ENCODE measurements around the gene TMEM182. TPM values are rescaled to one million over a fixed set of nuclear protein-coding genes. Genes with fewer than 3 reads are reported as not detected.

Gene TMEM182
- polyA plus RNA-seq, 4 donors, result 8.4 to 10.1 (median 8.9) TPM

DNA sequence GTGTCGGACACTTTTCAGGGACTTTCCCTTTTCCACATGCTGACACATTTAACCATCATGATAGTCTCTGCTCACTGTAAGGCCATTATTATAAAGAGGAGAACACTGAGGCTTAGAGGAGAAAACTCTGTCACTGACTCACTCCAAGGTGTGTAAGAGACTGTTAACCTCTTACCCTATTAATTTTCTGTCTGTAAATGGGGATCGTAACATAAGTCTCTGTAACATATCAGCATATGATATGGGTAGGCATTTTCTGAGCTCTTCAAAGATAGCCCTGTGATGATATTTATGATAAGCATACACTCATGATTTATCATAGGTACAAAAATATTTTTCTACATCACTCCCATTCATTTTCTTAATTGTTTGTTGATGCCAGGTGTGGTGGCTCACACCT lies 36.4 kb downstream of the TMEM182 start:
- no peak for DNase-seq (ENCODE audit: low read depth in 4 of 4, low spot score in 3 of 4)

DNA sequence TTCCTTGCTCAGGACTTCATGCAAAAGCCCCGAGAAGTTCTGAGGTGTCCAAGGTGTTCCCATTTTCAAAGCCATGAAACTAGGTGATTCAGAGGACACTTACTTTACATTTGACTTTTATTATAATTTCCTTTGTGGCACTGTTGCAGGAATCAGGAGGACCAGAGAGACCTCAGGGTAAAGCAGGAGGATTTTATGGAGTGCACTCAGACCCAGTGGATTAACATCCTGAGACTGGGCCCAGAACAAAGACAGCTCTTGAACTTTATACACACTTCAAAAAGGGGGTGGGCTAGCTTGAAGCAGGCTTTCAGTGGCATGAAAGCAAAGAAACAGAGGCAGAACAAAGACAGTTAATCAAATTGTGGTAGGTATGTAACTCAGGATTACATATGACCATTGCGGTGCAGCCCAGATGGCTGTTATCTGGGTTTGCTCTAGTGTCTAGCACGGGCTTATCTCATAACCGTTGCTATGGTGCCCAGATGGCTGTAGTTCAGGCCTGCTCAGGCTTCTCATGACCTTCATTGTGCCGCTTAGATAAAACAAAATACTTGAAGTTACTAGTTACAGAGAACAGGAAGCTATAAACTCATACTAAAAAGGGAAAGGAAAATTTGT lies 39.4 kb downstream of the TMEM182 start:
- no peak for DNase-seq (ENCODE audit: low read depth in 4 of 4, low spot score in 3 of 4)

DNA sequence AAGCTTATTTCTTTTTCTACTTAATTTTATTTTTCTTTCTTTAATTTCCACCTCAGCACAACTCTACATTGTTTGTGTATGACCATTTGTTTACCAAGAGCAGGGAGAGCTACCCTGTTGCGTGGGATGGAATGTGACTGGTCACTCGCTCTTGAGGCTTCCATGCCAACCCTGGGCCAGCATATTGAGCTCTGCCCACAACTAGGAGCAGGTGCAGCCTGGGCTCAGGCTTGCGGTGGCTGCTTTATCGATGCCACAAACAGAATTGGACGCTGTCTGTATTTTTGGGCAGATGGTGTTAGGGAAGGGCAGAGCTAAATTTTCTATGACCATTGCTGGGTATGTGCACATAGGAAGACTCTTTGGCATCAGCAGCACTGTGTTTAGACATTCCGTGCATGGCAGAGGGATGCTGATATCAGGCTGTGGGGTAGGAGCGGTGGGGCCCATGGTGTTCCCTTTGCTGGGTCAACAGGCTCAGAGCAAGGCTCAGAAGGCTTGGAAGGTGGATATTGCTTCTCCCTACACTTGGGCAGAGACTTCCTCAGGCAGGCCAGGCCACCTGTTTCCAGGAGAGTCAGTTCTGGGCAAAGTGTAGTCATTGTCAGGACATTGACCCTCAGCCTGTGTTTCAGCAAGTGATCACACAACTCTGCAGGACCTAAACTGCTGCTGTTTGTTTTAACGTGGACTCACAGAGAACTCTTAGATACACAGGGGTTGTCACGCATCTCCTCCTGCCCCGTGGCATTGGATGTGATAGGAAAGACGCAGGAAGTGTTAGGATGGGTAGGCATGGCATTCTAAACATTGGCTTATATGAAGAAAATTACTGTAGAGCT lies 40.2 kb downstream of the TMEM182 start:
- DNase-seq (ENCODE audit: low read depth in 4 of 4, low spot score in 3 of 4), result no peak

DNA sequence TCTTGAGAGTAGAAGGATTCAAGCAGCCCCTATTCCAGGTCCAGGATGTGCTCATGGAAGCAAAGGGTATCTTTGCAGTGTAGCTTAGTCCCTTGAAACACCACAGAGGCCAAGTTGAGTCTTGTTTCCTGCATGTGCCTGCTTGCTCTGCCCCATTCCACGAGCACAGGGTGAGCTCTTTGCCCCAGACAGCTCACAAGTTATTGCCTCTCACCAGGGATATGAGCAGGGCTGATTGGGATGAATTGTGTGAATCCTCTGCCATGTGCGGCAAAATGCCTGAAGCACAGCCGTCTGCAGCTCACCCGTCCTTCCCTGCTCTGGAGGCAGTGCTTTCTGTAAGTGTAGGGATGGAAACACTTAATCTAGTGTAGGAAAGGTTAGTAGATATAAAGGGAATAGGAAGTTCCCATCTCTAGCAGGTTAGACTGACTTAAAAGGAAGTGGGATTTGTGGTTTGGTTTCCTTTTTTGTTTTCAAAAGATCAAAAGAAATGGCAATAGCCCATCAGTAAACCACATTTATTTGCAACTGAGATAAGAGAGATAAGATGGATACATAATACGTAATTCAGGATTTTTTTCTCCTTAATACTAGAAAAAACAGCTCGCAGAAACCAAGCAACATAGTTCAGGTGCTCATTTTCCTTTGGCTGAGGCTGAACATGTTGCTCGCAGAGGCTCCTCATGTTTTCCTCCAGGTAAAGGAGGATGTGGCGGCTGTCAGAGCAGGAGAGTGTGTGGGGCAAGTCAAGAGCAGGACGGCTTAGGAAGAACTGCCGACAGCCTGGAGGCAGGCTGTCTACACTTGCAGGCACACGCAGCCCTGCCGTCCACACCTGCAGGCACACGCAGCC lies 41.4 kb downstream of the TMEM182 start:
- DNase-seq (ENCODE audit: low read depth in 4 of 4, low spot score in 3 of 4), result no peak

DNA sequence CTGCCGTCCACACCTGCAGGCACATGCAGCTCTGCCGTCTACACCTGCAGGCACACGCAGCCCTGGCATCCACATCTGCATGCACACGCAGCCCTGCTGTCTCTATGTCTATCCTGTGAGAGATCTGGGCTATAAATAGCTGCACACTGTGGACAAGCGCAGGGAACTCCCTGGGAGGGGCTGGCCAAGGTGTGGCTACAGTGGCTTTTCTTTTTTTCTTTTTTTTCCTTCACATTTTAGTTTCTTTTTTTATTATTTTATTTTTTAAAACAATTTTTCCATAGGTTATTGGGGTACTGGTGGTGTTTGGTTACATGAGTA lies 42.0 kb downstream of the TMEM182 start:
- DNase-seq (ENCODE audit: low read depth in 4 of 4, low spot score in 3 of 4), result no peak

DNA sequence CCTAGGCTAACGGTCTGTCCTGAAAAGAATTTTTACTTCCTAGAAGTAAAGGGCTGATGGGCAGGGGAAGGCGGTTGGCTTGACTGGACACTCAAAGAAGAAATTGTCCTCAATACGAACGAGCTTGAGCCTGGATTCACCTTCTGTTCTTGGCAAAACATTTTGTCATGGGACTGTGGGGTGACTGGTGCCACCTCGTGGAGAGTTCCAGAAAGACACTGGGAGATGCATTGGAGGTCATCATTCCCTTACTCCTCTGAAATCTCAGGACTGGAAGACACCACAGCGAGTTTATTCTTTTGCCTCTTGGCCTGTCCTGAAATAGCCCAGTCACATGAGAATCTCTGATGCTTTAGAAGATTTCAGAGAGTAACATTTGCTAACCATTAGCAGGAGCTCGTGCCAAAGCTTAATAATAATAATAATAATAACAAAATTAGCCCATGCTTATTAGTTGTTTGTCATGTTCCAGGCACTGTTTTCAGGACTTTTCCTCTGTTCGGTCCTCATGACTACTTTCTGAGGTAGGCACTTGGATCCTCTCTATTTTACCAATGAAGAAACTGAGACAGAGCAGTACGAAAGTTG lies 44.5 kb downstream of the TMEM182 start:
- DNase-seq (ENCODE audit: low read depth in 4 of 4, low spot score in 3 of 4), result peak in 3 of 4 donors; percentile 43 to 55 (median 45)

DNA sequence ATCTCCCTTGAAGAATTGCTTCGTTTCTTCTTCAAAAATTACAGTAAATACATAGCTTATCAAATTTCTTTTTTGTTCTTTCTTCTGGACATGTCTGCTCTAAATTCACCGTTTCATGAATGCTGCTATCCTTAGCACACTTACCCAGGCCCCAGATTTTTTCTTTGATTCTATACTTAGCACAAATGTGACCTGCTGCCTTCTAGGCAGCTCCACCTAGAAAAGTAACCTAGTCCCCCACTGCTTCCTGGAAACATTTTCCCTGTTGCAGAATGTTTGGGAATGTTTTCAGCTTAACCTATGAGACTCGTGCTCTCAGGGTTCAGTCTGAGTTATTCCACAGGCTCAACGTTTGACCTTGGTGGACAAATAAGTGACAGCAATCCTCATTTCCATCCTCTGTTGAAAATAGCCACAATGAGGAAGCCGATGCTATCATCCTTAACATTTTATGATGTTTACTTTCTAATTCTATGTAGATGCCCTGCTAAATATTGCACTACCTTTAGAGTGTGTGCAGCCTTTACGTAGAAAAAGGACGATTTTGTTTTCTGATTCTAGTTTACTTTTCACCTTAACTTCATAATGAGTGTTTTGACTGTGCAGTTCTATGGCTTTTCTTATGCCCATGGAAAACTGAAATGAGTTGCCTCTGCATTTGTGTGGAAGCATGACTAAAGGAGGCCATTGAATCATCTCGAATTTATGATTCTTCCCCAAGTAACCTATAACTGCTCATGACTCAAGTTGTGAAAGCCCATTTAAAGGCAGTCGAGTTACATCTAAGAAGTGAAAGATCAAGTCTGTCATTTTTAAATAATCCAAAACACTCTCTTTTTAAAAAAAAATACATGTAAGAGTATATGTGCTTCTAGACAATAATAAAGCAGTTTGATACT lies 47.7 kb downstream of the TMEM182 start:
- no peak for DNase-seq (ENCODE audit: low read depth in 4 of 4, low spot score in 3 of 4)

DNA sequence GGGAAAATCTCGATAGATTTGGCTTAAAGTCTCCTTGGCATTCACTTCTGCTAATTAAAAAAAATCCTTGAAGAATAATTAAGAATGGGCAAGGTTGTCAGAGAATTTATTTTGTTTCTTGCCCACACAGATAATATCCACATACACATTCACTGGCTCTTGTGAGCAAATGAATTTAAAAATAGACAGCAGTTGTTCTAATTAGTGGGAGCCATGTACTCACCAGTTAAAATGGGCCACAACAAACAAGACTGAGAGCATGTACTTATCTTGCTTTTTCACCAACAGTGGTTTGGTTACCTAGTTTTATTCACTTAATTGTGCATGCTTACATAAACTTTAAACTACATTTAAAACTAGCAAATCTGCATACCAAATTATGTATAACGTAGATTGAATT lies 53.5 kb downstream of the TMEM182 start:
- DNase-seq (ENCODE audit: low read depth in 4 of 4, low spot score in 3 of 4), result no peak

DNA sequence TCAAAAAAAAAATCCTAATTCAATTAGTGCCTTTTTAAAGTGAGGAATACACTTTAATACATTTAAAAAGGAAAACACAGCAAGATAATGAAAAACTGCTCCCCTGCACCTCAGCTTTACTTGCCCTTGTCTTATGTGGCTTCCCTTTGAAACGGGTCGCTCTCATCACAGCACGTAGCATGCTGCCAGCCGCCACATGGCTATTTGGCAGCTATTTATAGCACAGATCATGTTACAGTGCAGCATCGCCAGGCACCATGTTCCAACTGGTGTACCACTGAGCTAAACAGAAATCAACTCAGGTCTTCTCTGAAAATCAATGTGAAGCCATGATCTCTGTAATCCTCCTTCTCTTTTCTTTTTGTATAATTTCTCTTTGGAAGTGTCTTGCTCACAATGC lies 65.1 kb downstream of the TMEM182 start:
- DNase-seq (ENCODE audit: low read depth in 4 of 4, low spot score in 3 of 4), result peak in 2 of 4 donors; percentile 22 to 49

DNA sequence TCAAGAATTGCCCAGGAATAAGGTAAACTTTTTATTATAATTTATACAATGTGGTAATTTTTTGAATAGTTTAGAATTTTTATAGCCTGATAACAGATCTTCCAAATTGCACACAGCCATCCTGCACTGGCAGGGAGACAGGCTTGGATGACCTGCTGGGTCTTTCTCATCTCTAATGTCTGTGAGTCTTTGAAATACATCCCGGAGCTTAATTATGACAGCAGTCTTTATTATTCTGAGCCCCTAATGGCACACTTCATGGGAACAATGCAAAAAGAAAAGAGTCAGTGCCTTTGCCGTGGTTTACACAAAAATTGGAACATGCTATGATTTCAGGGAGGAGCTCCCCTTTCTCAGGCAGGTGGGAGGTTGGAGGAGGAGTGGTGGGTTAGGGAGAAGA lies 71.0 kb downstream of the TMEM182 start:
- DNase-seq (ENCODE audit: low read depth in 4 of 4, low spot score in 3 of 4), result no peak

DNA sequence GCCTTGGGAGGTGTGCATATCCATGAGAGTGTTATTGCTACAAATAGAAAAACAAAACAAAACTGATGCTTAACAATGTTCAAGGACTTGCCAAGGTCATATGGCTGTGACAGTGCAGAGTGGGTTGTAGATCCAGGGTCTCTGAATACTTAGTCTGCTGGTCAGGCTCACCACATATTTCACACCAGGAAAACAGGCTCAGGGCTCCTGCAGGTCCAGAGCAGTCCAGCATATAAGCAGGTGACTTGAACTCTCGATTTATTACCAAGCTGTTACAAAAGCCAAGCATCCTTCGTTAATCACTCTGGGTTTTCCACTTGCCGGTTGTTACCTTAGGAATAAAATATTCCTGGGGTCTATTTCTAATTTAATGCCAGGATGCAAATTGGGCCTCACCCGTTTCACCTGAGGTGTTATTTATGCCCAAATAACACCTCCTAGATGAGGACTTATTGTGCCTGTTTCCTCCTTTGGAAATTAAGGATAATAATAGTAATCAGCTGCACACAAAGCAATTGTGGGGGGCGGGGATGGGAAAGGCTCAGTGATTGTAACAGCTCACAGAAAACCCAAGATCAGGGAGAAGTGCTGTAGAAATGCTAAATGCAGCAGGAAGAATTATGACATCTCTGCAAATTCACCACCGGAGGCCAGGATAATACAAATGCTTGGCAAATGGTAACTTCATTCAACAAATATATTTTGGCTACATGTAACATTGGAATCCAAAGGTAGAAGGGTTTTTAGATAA lies 72.9 kb downstream of the TMEM182 start:
- no peak for DNase-seq (ENCODE audit: low read depth in 4 of 4, low spot score in 3 of 4)

DNA sequence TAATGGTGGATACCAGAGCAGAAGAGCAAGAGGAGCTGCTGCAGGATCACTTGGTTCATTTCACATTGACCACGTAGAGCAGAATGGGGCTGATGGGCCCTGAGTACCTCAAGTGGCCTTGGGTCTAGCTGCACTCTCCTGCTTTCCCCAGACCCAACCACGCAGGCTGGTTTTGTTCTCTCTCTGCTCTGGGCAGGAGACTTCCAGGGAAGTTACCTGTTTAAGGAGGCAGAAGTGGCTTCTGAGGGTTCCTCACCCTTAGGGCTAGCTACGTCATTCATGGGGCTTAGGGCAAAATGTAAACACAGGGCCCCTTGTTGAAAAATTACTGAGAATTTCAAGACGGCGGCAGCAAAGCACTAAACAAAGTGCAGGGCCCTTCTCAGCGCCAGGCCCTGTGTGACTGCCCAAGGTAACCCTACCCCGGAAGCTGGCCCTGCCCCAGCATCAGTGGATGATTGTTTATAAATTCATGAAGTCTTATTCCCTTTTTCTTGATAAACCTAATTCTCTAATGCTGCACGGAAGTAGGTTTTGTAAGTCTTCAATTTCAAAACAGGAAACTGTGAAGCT lies 75.9 kb downstream of the TMEM182 start:
- DNase-seq (ENCODE audit: low read depth in 4 of 4, low spot score in 3 of 4), result no peak

DNA sequence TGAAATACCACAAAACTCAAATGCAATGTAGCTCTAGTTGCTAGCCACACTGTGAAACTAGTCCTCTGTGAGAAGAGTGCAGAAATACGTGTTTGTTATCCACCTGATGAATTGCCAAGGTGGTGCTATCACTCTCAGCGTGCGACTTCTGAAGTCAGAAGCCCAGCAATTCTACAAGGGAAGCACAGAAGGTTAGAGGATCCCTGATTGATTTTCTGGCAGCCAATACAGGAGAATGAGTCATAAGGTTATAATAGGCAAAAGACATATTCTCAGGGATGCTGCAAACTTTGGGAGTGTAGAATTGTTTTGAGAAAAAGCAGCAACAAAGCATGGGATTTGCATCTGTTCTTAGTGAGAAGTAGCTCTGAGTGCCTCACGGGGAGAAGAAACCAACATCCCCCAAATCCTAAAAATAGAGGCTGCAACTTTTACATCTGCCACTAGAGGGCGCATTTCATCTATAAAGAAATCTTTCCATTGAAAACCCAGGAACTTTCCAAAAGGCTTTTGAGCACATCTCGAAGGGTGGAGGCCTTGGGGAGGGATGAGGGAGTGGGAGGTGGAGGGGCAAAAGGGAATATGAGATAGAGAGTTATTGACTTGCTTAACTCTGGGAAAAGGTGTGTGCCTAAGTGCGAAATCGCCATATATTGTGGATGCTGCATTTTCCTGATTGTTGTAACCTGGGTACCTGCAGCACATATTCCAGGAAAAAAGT lies 78.0 kb downstream of the TMEM182 start:
- peak in 2 of 4 donors; percentile 20 to 23 for DNase-seq (ENCODE audit: low read depth in 4 of 4, low spot score in 3 of 4)

DNA sequence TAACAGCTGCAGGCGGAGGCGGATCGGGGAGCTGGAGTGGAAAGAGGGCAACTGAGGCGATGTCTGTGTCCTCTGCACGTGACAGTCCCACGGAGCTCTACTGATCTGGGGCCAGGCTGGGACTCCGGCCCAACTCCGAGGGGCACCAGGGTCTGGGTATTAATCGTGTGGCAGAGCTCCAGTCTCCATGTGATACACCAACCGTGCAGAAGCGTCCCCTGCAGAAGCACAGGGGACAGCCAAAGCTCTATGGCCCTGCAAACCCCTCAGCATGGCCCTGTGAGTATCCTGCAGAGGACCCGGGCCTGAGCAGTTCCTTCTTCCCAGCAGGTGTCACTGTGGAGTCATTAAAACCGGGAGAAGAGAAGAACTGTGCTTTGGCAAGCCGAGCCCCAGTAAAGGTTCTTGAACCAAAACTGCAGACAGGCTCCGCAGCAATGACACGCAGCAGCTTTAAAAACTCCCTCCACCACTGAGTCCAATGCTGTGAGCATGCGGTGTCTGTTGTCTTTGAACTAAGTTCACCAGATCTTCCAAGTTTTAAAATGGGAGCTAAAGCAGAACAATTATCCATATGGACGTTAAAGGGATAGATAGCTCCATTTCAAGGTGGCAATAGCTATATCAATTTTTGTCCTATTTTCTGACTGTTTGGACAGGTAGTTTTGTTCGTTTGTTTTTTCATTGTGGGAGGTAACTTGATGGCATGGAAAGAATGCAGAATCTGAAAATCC lies 79.4 kb downstream of the TMEM182 start:
- peak in 3 of 4 donors; percentile 45 to 60 (median 57) for DNase-seq (ENCODE audit: low read depth in 4 of 4, low spot score in 3 of 4)

DNA sequence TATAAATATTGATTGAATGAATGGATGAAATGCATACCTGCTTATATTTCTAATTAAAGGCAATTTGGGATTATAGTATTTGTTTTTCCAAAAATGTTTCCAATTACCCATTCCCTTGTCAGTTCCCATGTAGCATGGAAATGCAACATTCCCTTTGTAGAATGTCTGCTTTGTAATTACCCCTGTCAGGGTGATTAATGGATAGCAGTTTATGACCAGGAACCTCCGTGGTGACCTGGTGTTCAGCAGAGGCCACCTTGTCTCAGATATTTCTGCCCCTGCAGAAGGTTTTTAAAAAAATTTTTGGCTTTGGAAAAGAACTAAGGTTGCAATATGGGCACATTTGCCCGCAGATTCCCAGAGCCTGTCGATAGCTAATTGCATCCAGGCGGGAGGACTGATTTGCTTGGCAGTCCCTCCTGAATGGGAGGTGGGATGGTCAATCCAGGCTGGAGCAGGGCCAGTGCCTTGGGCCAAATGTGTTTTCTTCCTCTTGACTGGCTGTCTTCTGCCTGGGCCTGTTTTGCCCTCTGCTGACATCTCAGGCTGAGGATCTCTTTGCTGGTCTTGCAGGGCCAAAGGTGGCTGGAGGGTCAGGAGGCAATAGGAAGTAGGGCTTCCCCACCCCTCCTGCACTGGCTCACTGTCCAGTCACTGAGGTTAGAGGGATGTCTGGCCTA lies 82.1 kb downstream of the TMEM182 start:
- DNase-seq (ENCODE audit: low read depth in 4 of 4, low spot score in 3 of 4), result peak in 2 of 4 donors; percentile 17 to 39

DNA sequence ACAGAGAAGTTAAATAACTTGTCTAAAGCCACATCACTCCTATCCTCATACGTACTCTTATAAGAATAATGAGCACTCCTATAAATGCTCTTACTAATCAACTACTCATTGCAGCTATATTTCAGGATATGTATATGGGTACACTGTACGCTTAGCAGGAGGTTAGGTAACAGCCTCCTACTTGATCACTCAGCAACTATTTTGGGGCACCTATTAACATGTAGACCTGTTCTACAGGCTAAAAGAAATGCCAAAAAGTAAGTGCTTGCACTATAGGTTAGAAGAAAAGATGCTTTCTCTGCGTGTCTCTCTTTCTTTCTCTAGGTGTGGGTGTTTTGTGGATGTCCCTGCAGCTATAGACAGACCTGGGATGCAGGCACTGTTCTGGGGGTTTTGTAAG lies 83.1 kb downstream of the TMEM182 start:
- DNase-seq (ENCODE audit: low read depth in 4 of 4, low spot score in 3 of 4), result no peak

DNA sequence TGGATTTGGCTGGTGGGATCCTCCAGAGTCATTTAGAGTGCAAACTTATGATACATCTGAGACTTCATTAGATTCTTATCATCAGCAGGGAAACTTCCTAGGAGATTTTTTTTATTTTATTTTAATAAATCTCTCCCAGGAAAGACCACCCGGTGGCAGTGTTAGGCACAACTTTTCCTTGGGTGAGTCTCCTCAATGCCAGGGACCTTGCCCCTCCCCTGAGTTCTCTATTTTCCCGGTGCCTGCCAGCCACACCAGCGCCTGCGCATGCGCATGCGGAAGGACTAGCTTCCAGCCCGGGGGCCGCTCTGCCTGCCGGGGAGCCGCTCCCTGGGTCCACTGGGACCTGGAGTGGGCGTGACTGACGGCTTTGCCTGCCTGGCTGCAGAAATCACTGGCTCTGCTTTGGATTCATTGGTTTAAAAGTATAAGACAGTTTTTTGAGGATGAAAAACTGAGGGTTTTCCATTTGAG lies 86.6 kb downstream of the TMEM182 start:
- DNase-seq (ENCODE audit: low read depth in 4 of 4, low spot score in 3 of 4), result peak; percentile 66 to 81 (median 74)
